ENCODE data around the gene ZFYVE21. TPM values are rescaled to one million over a fixed set of nuclear protein-coding genes. Genes with fewer than 3 reads are reported as not detected.
A peak's percentile ranks its signal among the peaks of the same experiment; 100 is the strongest.

The ZFYVE21 gene
- total RNA-seq, result 100 to 1,000 TPM; 151 to 308 (median 224) TPM

DNA sequence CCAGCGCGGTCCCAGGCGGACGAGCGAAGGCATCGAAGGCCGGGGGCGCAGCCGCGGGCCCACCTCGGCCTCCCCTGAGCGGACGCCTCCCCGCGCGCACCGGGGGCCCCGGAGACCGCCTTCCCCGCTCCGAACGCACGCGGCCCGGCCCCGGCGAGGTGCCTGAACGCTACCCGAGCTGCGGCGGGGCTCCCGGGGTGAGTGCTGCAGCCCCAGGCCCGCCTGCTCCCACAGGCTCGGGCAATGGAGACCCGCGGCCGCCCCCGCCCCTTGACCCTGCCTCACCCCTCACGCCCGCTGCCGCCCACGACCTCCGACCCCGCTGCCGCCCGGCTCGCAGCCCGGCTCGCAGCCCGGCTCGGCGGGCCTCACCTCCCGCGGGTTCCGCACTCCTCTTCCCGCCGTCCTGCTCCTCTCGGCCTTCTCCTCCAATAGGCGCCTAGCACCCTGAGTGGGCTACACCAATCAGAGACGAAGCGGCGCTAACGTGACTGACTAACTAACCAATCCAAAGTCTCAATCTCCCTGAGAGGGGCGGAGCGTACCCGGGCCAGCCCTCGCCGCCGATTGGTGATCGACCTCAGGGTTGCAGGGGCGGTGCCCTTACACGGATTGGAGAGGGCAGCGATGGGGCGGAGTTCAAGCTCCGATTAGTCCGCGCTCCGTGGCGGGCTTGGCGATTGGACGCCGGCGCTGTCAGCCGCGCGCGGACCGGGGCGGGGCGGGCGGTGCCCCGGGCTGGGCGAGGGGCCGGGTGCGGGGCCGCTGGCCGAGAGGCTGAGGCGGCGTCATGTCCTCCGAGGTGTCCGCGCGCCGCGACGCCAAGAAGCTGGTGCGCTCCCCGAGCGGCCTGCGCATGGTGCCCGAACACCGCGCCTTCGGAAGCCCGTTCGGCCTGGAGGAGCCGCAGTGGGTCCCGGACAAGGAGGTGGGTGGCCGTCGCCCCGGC, at the start of gene ZFYVE21, which contains the start of gene XRCC3:
Gene ZFYVE21, plus strand, starts transcription at position 759 of the 949 bp plus-strand sequence. Its CDS starts 32 bp downstream, at position 791.
Gene XRCC3, minus strand, starts transcription at position 400 of the 949 bp plus-strand sequence. CDS start 4,364 bp downstream, outside the sequence.
- peaks cover 0 to 81% (median 27%) of the 10 kb centered on the region in 4 donors for H3K4me1 ChIP-seq
- peak within 1 kb of the TSS; percentile 62 to 97 (median 74) for H3K4me3 ChIP-seq
- peak; percentile 99 to 100 for DNase-seq (ENCODE audit: low spot score in 2 of 2)
- no peaks in the 10 kb centered on the region for H3K27me3 ChIP-seq
- peak; percentile 17 to 72 for TF ChIP-seq EP300 (IDR thresholded peaks at IDR 0.05)
- TF ChIP-seq, protein P1, sequence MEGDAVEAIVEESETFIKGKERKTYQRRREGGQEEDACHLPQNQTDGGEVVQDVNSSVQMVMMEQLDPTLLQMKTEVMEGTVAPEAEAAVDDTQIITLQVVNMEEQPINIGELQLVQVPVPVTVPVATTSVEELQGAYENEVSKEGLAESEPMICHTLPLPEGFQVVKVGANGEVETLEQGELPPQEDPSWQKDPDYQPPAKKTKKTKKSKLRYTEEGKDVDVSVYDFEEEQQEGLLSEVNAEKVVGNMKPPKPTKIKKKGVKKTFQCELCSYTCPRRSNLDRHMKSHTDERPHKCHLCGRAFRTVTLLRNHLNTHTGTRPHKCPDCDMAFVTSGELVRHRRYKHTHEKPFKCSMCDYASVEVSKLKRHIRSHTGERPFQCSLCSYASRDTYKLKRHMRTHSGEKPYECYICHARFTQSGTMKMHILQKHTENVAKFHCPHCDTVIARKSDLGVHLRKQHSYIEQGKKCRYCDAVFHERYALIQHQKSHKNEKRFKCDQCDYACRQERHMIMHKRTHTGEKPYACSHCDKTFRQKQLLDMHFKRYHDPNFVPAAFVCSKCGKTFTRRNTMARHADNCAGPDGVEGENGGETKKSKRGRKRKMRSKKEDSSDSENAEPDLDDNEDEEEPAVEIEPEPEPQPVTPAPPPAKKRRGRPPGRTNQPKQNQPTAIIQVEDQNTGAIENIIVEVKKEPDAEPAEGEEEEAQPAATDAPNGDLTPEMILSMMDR (IDR thresholded peaks at IDR 0.05), result peak in 2 of 5 experiments; percentile 30 to 69
- peak; percentile 71 to 92 for TF ChIP-seq POLR2A (IDR thresholded peaks at IDR 0.05)
- peak within 1 kb of the TSS; percentile 59 to 95 (median 82) for H3K27ac ChIP-seq
- no peaks in the 10 kb centered on the region for H3K9me3 ChIP-seq
- 0 to 2% methylated on average over 46 to 63 of the region's 121 CpGs for WGBS, 2 donors
- H3K36me3 ChIP-seq, result no peaks in the 10 kb centered on the region

DNA sequence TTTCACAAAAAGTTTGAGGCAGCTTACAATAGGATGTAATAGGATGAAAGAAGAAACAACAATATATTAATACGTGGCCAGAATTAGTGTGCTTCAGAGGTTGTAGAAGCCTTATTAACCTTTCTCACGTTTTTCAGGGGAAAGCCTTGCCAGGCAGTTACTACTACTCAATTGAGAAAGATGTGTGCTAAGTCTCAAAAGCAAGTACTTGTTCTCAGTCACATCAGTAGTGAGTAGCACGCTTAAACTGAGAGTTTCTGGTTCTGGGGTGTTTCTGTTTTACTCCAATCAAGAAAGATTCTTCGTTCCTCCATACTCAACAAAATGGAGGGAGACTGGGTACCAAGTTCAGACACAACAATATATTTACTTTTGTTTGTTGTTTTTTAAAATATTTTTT, 47.9 kb upstream of the ZFYVE21 start:
- DNase-seq (ENCODE audit: low spot score in 2 of 2), result no peak
- no peak overlapping the region for H3K27ac ChIP-seq
- peaks cover 9 to 98% (median 14%) of the 10 kb centered on the region in 3 donors for H3K36me3 ChIP-seq
- no peak overlapping the region for H3K4me3 ChIP-seq
- H3K9me3 ChIP-seq, result no peaks in the 10 kb centered on the region
- WGBS, 2 donors, result 85 to 89% methylated on average over 4 of the region's 4 CpGs
- TF ChIP-seq EP300 (IDR thresholded peaks at IDR 0.05), result no peak
- peaks cover 0 to 23% (median 4%) of the 10 kb centered on the region in 4 donors for H3K4me1 ChIP-seq
- H3K27me3 ChIP-seq, result no peaks in the 10 kb centered on the region

- no peak overlapping the region for H3K4me3 ChIP-seq
- DNase-seq (ENCODE audit: low spot score in 2 of 2), result no peak
- H3K36me3 ChIP-seq, result peaks cover 9 to 98% (median 14%) of the 10 kb centered on the region in 3 donors
- H3K9me3 ChIP-seq, result no peaks in the 10 kb centered on the region
- 92 to 96% methylated on average over 3 of the region's 3 CpGs for WGBS, 2 donors
- no peak overlapping the region for H3K27ac ChIP-seq
- TF ChIP-seq EP300 (IDR thresholded peaks at IDR 0.05) (no peak), POLR2A (IDR thresholded peaks at IDR 0.05) (no peak)
- TF ChIP-seq, protein P1 (IDR thresholded peaks at IDR 0.05), result no peak
- peaks cover 0 to 23% (median 4%) of the 10 kb centered on the region in 4 donors for H3K4me1 ChIP-seq
- H3K27me3 ChIP-seq, result no peaks in the 10 kb centered on the region
Measured at GRCh38 chr14:103668117-103668516, 47.5 kb upstream of the ZFYVE21 start.

GRCh38 chr14:103669370-103669769, 46.2 kb upstream of the ZFYVE21 start:
- Histone ChIP-seq H3K4me3 (no peak overlapping the region), H3K4me1 (peaks cover 0 to 10% (median 0%) of the 10 kb centered on the region in 4 donors), H3K36me3 (peaks cover 9 to 98% (median 24%) of the 10 kb centered on the region in 3 donors), H3K27me3 (no peaks in the 10 kb centered on the region), H3K9me3 (no peaks in the 10 kb centered on the region), H3K27ac (no peak overlapping the region)
- no peak for DNase-seq (ENCODE audit: low spot score in 2 of 2)
- TF ChIP-seq, protein P1 (IDR thresholded peaks at IDR 0.05), result no peak
- TF ChIP-seq POLR2A (IDR thresholded peaks at IDR 0.05) (no peak), EP300 (IDR thresholded peaks at IDR 0.05) (no peak)
- WGBS, 2 donors, result 89 to 93% methylated on average over 2 of the region's 2 CpGs

DNA sequence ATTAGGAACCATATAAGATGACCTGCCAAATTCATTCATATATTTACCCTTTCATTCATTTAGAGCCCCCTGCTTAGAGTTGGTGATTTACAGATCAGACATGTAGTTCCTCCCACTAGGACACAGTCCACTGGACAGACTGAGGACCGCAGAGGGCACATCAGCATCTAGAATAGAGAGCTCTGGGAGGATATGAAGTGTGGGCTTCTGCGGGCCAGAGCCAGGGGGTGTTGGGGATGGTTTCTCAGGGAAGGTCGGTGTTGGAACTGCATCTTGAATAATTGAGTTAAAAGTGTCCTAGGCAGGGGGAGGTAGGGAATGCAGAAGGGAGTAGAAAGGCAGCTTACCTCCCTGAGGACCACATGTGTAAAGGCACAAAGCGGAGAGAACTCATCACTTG, 43.7 kb upstream of the ZFYVE21 start:
- Histone ChIP-seq H3K9me3 (no peaks in the 10 kb centered on the region), H3K36me3 (peaks cover 9 to 100% (median 33%) of the 10 kb centered on the region in 3 donors), H3K4me1 (no peaks in the 10 kb centered on the region), H3K27me3 (no peaks in the 10 kb centered on the region), H3K27ac (no peak overlapping the region), H3K4me3 (no peak overlapping the region)
- 91 to 98% methylated on average over 4 of the region's 4 CpGs for WGBS, 2 donors
- no peak for DNase-seq (ENCODE audit: low spot score in 2 of 2)
- TF ChIP-seq POLR2A (IDR thresholded peaks at IDR 0.05), result no peak
- no peak for TF ChIP-seq EP300 (IDR thresholded peaks at IDR 0.05)
- TF ChIP-seq, protein P1 (IDR thresholded peaks at IDR 0.05), result no peak
